ENCODE results near the gene CLPTM1.

CLPTM1 gene

DNA sequence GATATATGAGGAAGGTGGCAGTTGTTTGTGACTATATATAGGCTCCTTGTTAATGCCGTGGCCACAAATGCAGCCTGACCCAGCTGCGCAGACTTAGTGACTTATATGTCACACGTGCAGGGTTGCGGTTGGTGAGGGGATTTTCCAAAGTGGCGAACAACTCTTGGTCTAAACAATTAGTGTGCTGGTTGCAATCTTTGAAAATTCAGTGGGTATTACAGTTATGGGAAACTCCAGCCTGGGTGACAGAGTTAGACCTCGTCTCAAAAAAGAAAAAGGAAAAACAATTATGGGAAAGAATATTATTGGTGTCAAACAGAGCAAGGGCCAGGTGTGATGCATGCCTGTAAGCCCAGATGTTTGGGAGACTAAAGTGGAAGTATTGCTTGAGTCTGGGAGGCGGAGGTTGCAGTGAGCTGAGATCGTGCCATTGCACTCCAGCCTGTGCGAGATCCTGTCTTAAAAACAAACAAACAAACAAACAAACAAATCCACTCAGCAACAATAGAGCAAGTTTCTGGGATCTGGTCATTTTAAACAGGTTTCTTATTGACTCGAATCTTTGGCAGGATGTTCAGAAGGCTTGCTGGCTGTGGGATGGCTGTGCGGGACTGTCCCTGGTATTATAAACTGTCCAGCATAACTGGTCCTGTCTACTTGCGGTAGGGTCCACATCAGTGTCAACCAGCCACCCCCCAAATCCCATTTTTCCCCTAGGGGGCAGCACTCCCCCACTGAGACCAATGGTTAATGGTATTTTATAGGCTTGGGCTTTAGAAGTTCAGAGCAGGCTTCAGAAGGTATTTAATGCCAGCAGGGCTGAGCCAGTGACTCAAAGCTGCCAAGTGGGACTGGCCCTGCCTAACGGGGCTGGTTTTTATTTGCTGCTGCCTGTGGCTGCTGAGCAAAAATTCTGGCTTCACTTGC lies 61.5 kb downstream of the CLPTM1 start:
- peak; percentile 44 for DNase-seq

DNA sequence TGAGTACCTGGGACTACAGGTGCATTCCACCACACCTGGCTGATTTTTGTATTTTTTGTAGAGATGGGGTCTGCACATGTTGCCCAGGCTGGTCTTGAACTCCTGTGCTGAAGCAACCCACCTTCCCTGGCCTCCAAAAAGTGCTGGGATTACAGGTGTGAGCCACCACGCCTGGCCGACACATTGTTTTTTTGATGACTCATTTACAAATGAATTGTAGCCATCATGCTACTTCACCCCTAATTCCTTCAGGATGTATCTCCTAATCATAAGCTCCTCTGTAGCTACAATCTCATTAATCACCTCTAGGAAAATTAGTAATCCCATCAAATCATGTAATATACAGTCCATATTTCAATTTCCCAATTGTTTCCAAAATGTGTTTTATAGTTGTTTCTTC lies 64.0 kb downstream of the CLPTM1 start:
- no peak for DNase-seq

DNA sequence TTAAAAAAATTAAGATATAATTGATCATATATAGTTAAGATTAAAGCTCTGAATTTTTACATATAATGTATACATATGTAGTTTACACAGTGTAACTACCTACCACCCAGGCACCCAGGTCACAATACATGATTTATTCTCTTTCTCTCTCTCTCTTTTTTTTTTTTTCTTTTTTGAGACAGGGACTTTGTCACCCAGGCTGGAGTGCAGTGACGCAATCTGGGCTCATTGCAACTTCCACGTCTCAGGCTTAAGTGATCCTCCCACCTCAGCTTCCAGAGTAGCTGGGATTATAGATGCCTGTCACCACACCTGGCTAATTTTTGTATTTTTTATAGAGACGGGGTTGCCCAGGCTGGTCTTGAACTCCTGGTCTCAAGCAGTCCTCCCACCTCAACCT lies 64.9 kb downstream of the CLPTM1 start:
- no peak for DNase-seq

DNA sequence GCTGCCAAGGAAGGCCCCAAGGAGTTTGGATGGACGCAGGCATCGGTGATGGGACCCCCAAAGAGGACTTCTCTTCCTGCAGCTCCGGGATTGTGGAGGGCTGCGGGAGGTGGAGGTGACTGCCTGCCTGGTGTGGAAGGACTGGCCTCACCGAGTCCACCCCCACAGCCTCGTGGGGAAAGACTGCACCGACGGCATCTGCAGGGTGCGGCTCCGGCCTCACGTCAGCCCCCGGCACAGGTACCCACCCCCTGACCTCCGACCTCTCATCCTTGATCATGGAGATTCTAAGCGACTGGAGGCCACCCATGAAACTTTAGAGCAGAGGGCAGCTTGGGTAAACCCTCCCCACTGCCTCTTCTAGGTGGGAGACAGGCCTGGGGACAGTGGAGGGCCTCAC lies 66.8 kb downstream of the CLPTM1 start:
- no peak for DNase-seq

DNA sequence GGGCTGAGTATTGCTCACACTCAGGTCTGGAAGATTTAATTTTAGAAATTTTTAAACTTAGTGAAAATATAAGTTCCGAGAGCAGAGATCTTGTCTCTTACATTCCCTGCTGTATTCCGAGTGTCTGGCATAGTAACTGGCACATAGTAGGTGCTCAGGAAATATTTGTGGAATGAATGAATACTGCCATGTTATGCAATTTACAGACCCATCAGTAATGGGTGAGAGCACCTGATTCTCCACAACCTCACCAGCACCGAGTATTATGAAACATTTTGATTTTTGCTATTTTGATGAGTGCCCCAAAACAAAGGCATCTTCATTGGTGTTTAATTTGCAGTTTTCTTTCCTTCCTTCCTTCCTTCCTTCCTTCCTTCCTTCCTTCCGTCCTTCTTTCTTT lies 67.9 kb downstream of the CLPTM1 start:
- DNase-seq, result no peak

DNA sequence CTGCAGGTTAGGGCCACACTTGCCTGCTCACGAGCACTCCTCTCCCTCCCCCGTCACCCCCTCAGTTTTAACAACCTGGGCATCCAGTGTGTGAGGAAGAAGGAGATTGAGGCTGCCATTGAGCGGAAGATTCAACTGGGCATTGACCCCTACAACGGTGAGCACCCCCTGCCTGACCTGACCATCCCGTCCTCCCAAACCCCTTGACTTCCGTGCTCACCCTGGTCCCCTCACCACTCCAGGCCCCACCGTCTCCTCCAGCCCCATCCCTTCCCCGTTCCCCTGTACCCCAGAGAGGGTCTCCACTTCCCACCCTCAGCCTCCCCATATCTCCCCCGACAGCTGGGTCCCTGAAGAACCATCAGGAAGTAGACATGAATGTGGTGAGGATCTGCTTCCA lies 70.1 kb downstream of the CLPTM1 start:
- DNase-seq, result no peak

DNA sequence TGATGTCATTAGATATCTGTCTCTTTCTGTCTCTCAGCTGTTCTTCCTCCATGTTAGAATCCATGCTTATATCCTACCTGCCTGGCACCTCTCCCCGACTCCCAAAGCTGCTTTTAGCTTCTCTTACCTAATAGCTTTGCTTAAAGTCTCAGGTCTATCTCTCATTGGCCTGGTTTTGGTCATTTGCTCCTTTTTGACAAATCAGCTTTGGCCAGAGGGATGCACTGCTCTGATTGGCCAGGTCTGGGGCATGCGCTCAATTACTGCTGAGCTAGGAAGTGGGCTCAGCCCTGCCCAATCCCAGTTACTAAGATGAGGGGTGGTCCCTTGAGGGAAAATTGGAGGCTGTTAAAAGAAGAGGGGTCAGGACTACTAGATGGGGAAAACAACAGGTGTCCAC lies 72.2 kb downstream of the CLPTM1 start:
- no peak for DNase-seq

DNA sequence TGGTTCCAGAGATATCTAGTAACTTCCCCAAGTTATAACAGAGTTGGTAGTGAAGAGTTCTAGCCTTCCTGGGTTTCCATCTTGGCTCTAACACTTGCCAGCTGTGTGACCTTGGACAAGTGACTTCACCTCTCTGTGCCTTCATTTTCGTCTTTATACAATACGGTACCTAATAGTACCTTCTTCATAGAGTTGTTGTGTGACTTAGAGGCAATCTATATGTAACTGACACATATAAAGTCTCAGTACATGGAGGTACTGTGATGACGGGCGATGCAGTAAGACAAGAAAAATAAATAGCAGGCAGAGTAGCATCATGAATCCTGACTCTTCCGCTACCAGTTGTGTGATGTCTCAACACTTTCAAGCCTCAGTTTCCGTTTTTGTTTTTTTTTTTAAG lies 75.6 kb downstream of the CLPTM1 start:
- no peak for DNase-seq

DNA sequence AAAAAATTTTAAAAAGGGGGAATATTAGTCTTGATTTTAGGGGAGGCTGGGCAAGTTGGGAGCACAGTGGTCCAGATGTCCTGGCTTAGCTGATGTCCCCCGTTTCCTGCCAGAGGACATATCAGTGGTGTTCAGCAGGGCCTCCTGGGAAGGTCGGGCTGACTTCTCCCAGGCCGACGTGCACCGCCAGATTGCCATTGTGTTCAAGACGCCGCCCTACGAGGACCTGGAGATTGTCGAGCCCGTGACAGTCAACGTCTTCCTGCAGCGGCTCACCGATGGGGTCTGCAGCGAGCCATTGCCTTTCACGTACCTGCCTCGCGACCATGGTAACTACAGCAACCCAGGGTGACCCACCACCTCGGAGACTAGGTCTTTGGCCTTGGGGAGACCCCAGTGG lies 77.2 kb downstream of the CLPTM1 start:
- no peak for DNase-seq

DNA sequence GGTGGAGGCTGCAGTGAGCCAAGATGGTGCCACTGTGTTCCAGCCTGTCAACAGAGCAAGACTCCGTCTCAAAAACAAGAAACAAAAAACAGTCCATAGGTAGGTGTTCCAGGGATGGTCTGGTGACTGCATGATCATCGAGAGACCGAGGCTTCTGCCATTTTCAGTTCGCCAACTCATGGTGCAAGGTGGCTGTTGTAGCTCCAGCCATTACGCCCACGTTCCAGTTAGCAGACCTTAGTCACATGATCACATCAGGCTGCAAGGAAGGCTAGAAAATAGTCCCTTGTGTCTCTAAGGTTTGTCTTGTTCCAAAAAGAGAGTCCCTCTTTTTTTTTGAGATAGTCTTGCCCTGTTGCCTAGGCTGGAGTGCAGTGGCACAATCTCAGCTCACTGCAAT lies 80.6 kb downstream of the CLPTM1 start:
- DNase-seq, result no peak

DNA sequence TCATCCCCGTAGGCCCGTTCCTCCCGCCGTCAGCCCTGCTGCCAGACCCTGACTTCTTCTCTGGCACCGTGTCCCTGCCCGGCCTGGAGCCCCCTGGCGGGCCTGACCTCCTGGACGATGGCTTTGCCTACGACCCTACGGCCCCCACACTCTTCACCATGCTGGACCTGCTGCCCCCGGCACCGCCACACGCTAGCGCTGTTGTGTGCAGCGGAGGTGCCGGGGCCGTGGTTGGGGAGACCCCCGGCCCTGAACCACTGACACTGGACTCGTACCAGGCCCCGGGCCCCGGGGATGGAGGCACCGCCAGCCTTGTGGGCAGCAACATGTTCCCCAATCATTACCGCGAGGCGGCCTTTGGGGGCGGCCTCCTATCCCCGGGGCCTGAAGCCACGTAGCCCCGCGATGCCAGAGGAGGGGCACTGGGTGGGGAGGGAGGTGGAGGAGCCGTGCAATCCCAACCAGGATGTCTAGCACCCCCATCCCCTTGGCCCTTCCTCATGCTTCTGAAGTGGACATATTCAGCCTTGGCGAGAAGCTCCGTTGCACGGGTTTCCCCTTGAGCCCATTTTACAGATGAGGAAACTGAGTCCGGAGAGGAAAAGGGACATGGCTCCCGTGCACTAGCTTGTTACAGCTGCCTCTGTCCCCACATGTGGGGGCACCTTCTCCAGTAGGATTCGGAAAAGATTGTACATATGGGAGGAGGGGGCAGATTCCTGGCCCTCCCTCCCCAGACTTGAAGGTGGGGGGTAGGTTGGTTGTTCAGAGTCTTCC lies 82.4 kb downstream of the CLPTM1 start:
- no peak for DNase-seq

DNA sequence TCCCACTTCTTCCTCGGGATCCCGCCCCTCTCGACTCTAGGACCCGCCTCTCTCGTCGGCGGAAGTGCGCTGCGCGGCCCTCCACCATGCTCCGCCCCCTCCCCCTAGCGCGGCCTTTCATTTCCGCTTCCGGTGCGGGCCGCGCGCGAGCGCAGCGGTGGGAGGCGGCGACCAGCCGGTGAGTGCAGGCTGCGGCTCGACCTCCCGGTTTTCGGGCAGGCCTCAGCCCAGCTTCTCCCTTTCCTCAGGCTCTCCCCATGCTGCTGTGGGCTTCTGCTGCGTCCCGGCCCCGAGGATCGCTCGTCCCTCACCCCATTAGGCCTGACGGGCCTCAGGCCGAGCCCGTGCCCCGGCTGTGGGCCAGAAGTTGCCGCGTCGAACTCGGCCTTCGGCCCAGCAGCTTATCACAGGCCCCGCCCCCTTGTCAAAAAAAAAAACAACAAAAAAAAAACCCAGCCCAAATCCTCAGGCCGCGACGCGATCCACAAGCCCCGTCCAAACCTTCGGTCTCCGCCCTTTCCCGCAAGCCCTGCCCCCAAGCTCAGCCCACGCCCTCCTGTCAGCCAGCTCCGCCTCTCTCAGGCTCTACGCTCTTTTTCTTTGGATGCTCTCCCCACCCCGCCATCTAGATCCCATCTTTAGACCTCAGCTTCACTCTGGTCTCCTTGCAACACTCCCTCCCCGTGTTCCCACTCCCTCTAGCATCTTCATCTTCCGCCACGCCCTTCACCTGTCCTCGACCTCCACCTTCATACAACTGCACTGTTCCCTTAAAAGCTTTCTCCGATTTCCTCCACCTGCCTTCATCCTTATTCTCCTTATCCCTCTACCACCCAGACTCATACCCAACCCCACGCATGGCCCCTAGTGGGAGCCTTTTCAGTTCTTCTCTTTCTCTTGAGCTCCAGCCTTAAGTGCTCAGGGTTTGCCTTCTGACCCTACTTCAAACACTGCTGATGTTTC lies 84.0 kb downstream of the CLPTM1 start, which contains the start of gene CLASRP:
TSS of gene CLASRP (plus strand) at position 115 of the 963 bp plus-strand sequence. CDS start 1,168 bp downstream, outside the sequence.
- peak; percentile 86 for DNase-seq

DNA sequence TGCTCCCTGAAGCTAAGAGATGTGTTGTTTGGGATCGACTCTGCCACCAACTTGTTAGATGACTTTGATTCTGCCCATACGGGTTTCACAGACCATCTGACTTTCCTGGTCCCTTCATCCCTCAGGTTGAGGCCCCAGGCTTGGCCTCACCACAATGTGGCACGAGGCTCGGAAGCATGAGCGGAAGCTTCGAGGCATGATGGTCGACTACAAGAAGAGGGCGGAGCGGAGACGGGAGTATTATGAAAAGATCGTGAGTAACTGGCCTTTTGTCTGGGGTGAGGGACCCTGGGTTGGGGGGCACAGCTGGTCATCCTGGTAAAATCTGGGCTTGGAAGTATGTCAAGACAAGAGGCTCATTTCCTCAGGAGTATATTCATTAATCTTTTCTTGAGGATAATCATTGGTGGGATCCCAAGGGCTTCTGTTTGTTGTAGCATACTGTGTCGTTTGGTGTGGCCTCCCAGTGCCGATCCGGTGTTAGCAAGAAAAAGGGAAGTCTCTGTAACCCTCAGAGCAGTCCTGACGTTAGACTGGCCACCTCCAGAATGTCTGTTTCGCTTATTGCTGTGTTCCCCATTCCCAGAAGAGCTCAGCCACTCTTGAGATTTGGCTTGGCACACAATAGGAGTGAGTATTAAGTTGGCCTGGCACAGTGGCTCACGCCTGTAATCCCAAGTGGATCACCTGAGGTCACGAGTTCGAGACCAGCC lies 85.0 kb downstream of the CLPTM1 start:
- no peak for DNase-seq

DNA sequence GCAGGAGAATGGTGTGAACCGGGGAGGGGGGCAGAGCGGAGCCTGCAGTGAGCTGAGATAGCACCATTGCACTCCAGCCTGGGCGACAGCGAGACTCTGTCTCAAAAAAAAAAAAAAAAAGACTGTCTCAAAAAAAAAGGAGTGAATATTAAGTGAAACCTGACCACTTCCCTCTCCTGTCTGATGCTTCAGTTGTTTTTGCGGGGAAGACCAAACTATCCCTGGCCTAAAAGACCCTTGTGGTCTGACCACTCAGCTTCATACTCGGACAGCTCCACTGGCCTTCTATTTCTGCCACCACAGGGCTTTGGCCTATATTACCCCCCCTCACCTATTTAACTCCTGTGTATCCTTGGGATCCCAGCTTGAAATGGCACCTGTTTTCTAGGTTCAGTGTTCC lies 85.9 kb downstream of the CLPTM1 start:
- DNase-seq, result no peak
